ENCODE measurements around the gene MBTPS1.

MBTPS1 gene

GRCh38 chr16:84116720-84117493 is at the start of gene MBTPS1:
TSS of gene MBTPS1 (minus strand) at chr16:84116942. CDS start at chr16:84101783, 15,159 bp downstream.
- peak; percentile 97 for DNase-seq

- no peak for DNase-seq
Measured at GRCh38 chr16:84165746-84166145, 49.0 kb upstream of the MBTPS1 start.

GRCh38 chr16:84161801-84162200 is 45.1 kb upstream of the MBTPS1 start:
- DNase-seq = no peak

- DNase-seq = no peak
Measured at GRCh38 chr16:84161037-84161436, 44.3 kb upstream of the MBTPS1 start.

GRCh38 chr16:84159800-84160199 is 43.1 kb upstream of the MBTPS1 start:
- no peak for DNase-seq

GRCh38 chr16:84159007-84159406 is 42.3 kb upstream of the MBTPS1 start:
- no peak for DNase-seq

GRCh38 chr16:84156342-84156784 is 39.6 kb upstream of the MBTPS1 start:
- DNase-seq = peak; percentile 11

GRCh38 chr16:84155771-84156170 is 39.0 kb upstream of the MBTPS1 start:
- no peak for DNase-seq

GRCh38 chr16:84155226-84155625 is 38.5 kb upstream of the MBTPS1 start:
- DNase-seq = no peak

GRCh38 chr16:84153660-84154214 is 37.0 kb upstream of the MBTPS1 start:
- no peak for DNase-seq

GRCh38 chr16:84150926-84151325 is 34.2 kb upstream of the MBTPS1 start:
- DNase-seq = no peak

- peak; percentile 81 for DNase-seq
Measured at GRCh38 chr16:84144859-84145639, 28.3 kb upstream of the MBTPS1 start, which contains the start of the genes DNAAF1 and HSDL1. TSS of gene DNAAF1 (plus strand) at chr16:84145308. CDS start at chr16:84145441, 133 bp downstream. TSS of gene HSDL1 (minus strand) at chr16:84145177. CDS start at chr16:84131321, 13,856 bp downstream.

GRCh38 chr16:84144209-84144858 is 27.6 kb upstream of the MBTPS1 start:
- DNase-seq = no peak

GRCh38 chr16:84143784-84144199 is 27.1 kb upstream of the MBTPS1 start:
- no peak for DNase-seq

- DNase-seq = no peak
Measured at GRCh38 chr16:84143081-84143480, 26.3 kb upstream of the MBTPS1 start.

GRCh38 chr16:84141143-84141670 is 24.5 kb upstream of the MBTPS1 start:
- DNase-seq = no peak

GRCh38 chr16:84139628-84140258 is 23.0 kb upstream of the MBTPS1 start:
- no peak for DNase-seq

- DNase-seq = peak; percentile 87
Measured at GRCh38 chr16:84138824-84139627, 22.3 kb upstream of the MBTPS1 start.

- no peak for DNase-seq
Measured at GRCh38 chr16:84138500-84138823, 21.7 kb upstream of the MBTPS1 start.

GRCh38 chr16:84137769-84138357 is 21.1 kb upstream of the MBTPS1 start:
- DNase-seq = no peak

GRCh38 chr16:84137287-84137686 is 20.5 kb upstream of the MBTPS1 start:
- no peak for DNase-seq

Measured in DMS153 (cell line).